Kidney (tissue), 14 donors: Measurements from ENCODE around the gene CD300E. TPM values are rescaled to one million over a fixed set of nuclear protein-coding genes. Genes with fewer than 3 reads are reported as not detected.

Experiments
- DNase-seq, 5 donors: peaks; one replicate each; pipeline ENCODE4 v3.0.0-alpha.2; 2013 to 2020
- FAIRE-seq: peaks from 2 replicates; lab custom pipeline; 2012; peaks lifted over from hg19 to GRCh38; lab: Jason Lieb, UNC
- H3K27ac ChIP-seq, 2 donors: one replicate each; pipeline ENCODE4 v1.7.0; 2013; ENCODE audit warnings: low read depth in 2 of 2, low read length in 2 of 2, inconsistent platforms in 1 of 2
- H3K27me3 ChIP-seq: one replicate; pipeline ENCODE4 v1.7.1; 2013; ENCODE audit warnings: low read length, inconsistent platforms; ENCODE audit not compliant: control insufficient read depth, insufficient read depth
- H3K36me3 ChIP-seq, 3 donors: one replicate each; pipeline versions ENCODE4 v1.7.0 to v1.7.1; 2013; ENCODE audit warnings: low read length in 3 of 3, control low read depth in 1 of 3, inconsistent platforms in 1 of 3; ENCODE audit not compliant: insufficient read depth in 3 of 3, control insufficient read depth in 2 of 3
- H3K4me1 ChIP-seq, 3 donors: one replicate each; pipeline versions ENCODE4 v1.7.0 to v1.7.1; 2013; ENCODE audit warnings: low read length in 3 of 3, inconsistent platforms in 1 of 3, low read depth in 1 of 3; ENCODE audit not compliant: control insufficient read depth in 2 of 3, insufficient read depth in 2 of 3
- H3K4me3 ChIP-seq, 3 donors: one replicate each; pipeline versions ENCODE4 v1.7.0 to v1.8.1; 2013; ENCODE audit warnings: low read length in 3 of 3, control low read depth in 1 of 3, inconsistent platforms in 1 of 3
- H3K9ac ChIP-seq, 3 donors: one replicate each; pipeline versions ENCODE4 v1.7.0 to v1.7.1; 2013; ENCODE audit warnings: low read length in 3 of 3, control low read depth in 1 of 3, inconsistent platforms in 1 of 3
- H3K9me3 ChIP-seq, 3 donors: one replicate each; pipeline versions ENCODE4 v1.7.0 to v1.7.1; 2013; ENCODE audit warnings: low read length in 3 of 3, control low read depth in 1 of 3, inconsistent platforms in 1 of 3; ENCODE audit not compliant: control insufficient read depth in 2 of 3, insufficient read depth in 1 of 3
- intact Hi-C: fragments of 100-400 bp; cut with DNase I; formaldehyde crosslinking; loops from one replicate; pipeline ENCODE4 v1.11.1; 2022
- polyA plus RNA-seq: library from polyadenylated mRNA; stranded (reverse); fragments of 350-450 nt; fragmentation: Illumina TruSeq; extraction: RNeasy Lipid Tissue Mini Kit (QIAGEN cat#74804); gene quantifications from one replicate; pipeline ENCODE4 v1.2.3, GENCODE V29; 2014; ENCODE audit warnings: low read depth, low replicate concordance; ENCODE audit not compliant: insufficient read depth
- total RNA-seq: library from RNA; stranded (reverse); fragmentation: NEBNext Ultra II Directional; extraction: Animal tissue kit (Norgen Biotek cat#: 25700); gene quantifications from one replicate; pipeline ENCODE4 v1.2.1, GENCODE V29; 2021
- TF ChIP-seq, protein P1 (sequence below): IDR thresholded peaks from 3 replicates; pipeline ENCODE4 v1.5.1; 2012; ENCODE audit warnings: mild to moderate bottlenecking, moderate library complexity, borderline replicate concordance; ENCODE audit not compliant: insufficient read depth; ENCODE audit errors: extremely low read depth
- donor health status: control.
- donor health status: control.
- donor health status: control.
- donor health status: control.
- donor health status: control.
- donor health status: DM: yes; HTN: yes; CAD: no.
- donor health status: Normal renal cell carcinoma (clear cell type).

CD300E gene
- total and polyA plus RNA-seq, 2 donors from 2014 or later: 0.39 to 2.5 TPM

DNA sequence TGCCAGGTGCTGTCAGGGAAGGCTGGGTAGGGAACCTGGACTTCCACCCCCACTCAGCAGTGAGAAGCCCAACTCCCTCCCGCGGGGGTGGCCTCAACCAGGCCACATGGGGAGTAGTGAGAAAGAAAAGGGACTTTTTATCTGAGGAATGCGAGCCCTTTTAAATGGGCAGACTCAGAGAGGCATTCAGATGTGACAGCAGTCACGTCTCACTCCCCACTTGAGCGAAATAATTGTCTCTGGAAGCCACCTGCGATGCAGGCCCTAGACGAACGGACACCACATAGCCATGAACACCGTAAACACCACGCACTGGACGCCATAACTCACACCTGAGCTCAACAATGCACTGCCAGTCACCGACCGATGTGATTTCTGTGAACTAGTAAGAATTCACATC lies 11.9 kb upstream of the CD300E start:
- Histone ChIP-seq H3K9ac (no peak overlapping the region), H3K4me3 (no peak overlapping the region), H3K36me3 (no peaks in the 10 kb centered on the region), H3K9me3 (no peaks in the 10 kb centered on the region), H3K27ac (no peak overlapping the region), H3K27me3 (no peaks in the 10 kb centered on the region), H3K4me1 (no peaks in the 10 kb centered on the region)
- TF ChIP-seq, protein P1, sequence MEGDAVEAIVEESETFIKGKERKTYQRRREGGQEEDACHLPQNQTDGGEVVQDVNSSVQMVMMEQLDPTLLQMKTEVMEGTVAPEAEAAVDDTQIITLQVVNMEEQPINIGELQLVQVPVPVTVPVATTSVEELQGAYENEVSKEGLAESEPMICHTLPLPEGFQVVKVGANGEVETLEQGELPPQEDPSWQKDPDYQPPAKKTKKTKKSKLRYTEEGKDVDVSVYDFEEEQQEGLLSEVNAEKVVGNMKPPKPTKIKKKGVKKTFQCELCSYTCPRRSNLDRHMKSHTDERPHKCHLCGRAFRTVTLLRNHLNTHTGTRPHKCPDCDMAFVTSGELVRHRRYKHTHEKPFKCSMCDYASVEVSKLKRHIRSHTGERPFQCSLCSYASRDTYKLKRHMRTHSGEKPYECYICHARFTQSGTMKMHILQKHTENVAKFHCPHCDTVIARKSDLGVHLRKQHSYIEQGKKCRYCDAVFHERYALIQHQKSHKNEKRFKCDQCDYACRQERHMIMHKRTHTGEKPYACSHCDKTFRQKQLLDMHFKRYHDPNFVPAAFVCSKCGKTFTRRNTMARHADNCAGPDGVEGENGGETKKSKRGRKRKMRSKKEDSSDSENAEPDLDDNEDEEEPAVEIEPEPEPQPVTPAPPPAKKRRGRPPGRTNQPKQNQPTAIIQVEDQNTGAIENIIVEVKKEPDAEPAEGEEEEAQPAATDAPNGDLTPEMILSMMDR: no peak
- DNase-seq: peak in 4 of 5 donors; percentile 68 to 84 (median 72)
- intact Hi-C loops: no loop called here
- no peak for FAIRE-seq

DNA sequence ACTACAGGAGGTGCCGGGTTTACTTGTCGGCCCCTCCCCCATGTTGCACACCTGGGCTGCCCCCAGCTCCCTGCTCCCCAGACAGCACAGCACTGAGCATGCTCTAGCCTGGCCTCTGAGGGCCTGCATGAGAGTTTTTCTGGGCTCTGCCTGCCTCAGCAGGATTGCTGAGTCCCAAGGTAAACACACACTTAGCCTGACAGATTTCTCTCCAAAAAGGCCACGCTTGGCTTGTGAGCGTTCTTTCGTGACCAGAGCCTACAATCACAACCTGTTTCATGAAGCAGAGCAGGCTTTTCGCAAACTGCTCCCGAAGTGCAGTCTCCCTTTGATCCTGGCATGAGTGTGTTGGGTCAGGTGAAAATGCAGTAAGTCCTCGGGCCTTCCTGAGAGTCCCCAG lies 9.8 kb upstream of the CD300E start:
- H3K27ac ChIP-seq: no peak overlapping the region
- no peak overlapping the region for H3K9ac ChIP-seq
- FAIRE-seq (no peak), DNase-seq (peak in 4 of 5 donors; percentile 70 to 91 (median 85))
- TF ChIP-seq, protein P1: no peak
- no peaks in the 10 kb centered on the region for H3K27me3 ChIP-seq
- intact Hi-C loops: no loop called here
- no peaks in the 10 kb centered on the region for H3K36me3 ChIP-seq
- H3K9me3 ChIP-seq: no peaks in the 10 kb centered on the region
- no peaks in the 10 kb centered on the region for H3K4me1 ChIP-seq
- no peak overlapping the region for H3K4me3 ChIP-seq

DNA sequence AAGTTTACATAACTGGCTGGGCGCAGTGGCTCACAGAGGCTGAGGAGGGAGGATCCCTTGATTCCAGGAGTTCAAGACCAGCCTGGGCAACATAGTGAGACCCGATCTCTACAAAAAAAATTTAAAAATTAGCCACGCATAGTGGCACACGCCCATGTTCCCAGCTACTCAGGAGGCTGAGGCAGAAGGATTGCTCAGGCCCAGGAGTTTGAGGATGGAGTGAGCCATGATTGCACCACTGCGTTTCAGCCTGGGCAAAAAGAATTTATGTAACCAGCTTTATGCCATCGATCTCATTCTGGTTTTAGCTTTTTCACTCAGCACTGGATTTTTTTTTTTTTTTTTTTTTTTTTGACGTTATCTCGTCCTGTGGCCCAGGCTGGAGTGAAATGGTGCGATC lies 9.1 kb upstream of the CD300E start:
- Histone ChIP-seq H3K9ac (no peak overlapping the region), H3K27me3 (no peaks in the 10 kb centered on the region), H3K4me1 (no peaks in the 10 kb centered on the region), H3K36me3 (no peaks in the 10 kb centered on the region), H3K27ac (no peak overlapping the region), H3K4me3 (no peak overlapping the region), H3K9me3 (no peaks in the 10 kb centered on the region)
- FAIRE-seq (no peak), DNase-seq (no peak)
- TF ChIP-seq, protein P1: no peak
- intact Hi-C loops: no loop called here
